PC-9 (cell line): ENCODE results near the gene SBSN. TPM values are rescaled to one million over a fixed set of nuclear protein-coding genes. Genes with fewer than 3 reads are reported as not detected.

Experiments
- BruUV-seq: library from RNA; stranded (reverse); fragments of 400-500 nt; replicated peaks from 2 replicates; lab custom pipeline; 2021; lab: Mats Ljungman, UMichigan
- CTCF ChIA-PET: fragments of 300-600 bp; sonication (Branson Sonifier 250); formaldehyde crosslinking; loops from one replicate; lab custom pipeline; 2022; ENCODE audit warnings: antibody characterized with exemption; lab: Charles Lee
- POLR2A ChIA-PET: fragments of 300-600 bp; sonication (Branson Sonifier 250); formaldehyde crosslinking; loops from one replicate; lab custom pipeline; 2022; ENCODE audit warnings: antibody characterized with exemption; ENCODE audit not compliant: unreplicated experiment; lab: Charles Lee
- DNase-seq, 2 experiments: peaks; one replicate each; pipeline versions ENCODE4 v3.0.0 to v3.0.0-alpha.2; 2015 to 2022; ENCODE audit warnings: mixed read lengths in 1 of 2
- H2AFZ ChIP-seq: fragments of 200-600 bp; sonication (generic); 2 replicates; pipeline ENCODE4 v1.8.1; 2017; ENCODE audit warnings: antibody characterized with exemption
- H3F3A ChIP-seq: fragments of 200-600 bp; sonication (generic); 2 replicates; pipeline ENCODE4 v1.8.1; 2017; ENCODE audit warnings: antibody characterized with exemption, mild to moderate bottlenecking, low read depth; ENCODE audit not compliant: insufficient read depth
- H3K27ac ChIP-seq: fragments of 200-600 bp; sonication (generic); 2 replicates; pipeline ENCODE4 v1.6.1; 2016; ENCODE audit warnings: mixed run types
- H3K27me3 ChIP-seq: fragments of 200-600 bp; sonication (generic); 2 replicates; pipeline ENCODE4 v1.6.1; 2016; ENCODE audit warnings: low read depth, mixed run types; ENCODE audit not compliant: insufficient read depth
- H3K36me3 ChIP-seq: fragments of 200-600 bp; sonication (generic); 2 replicates; pipeline ENCODE4 v1.6.1; 2016; ENCODE audit warnings: low read depth, mixed run types
- H3K4me1 ChIP-seq: fragments of 200-600 bp; sonication (generic); replicated peaks from 2 replicates; pipeline ENCODE4 v1.6.1; 2016; ENCODE audit warnings: mixed run types; ENCODE audit not compliant: insufficient read depth
- H3K4me2 ChIP-seq: fragments of 200-600 bp; sonication (generic); 2 replicates; pipeline ENCODE4 v1.6.1; 2017; ENCODE audit warnings: mixed run types
- H3K4me3 ChIP-seq: fragments of 200-600 bp; sonication (generic); 2 replicates; pipeline ENCODE4 v1.6.1; 2016; ENCODE audit warnings: mixed run types
- H3K79me2 ChIP-seq: fragments of 200-600 bp; sonication (generic); 2 replicates; pipeline ENCODE4 v1.6.1; 2017; ENCODE audit warnings: low read depth, mixed run types
- H3K9me2 ChIP-seq: fragments of 200-600 bp; sonication (generic); 2 replicates; pipeline ENCODE4 v1.8.1; 2017; ENCODE audit warnings: mild to moderate bottlenecking; ENCODE audit not compliant: insufficient read depth
- H3K9me3 ChIP-seq: fragments of 200-600 bp; sonication (generic); 2 replicates; pipeline ENCODE4 v1.8.1; 2016; ENCODE audit warnings: low read depth; ENCODE audit not compliant: insufficient read depth
- H4K20me1 ChIP-seq: fragments of 200-600 bp; sonication (generic); 2 replicates; pipeline ENCODE4 v1.8.1; 2017; ENCODE audit not compliant: insufficient read depth
- EZH2 ChIP-seq: fragments of 200-600 bp; sonication (generic); IDR thresholded peaks from 2 replicates; pipeline ENCODE4 v1.8.0; 2017; ENCODE audit warnings: antibody characterized with exemption, low read depth
- intact Hi-C: fragments of 100-400 bp; cut with micrococcal nuclease; formaldehyde crosslinking; loops from one replicate; pipeline ENCODE4 v1.10.0; 2022; ENCODE audit not compliant: unreplicated experiment
- total RNA-seq: library from RNA; stranded (reverse); gene quantifications from 2 replicates; pipeline ENCODE4 v1.2.3, GENCODE V29; 2021
- TF ChIP-seq, protein P1 (sequence below): fragments of 200-600 bp; sonication (generic); conservative IDR thresholded peaks from 2 replicates; pipeline ENCODE4 v1.6.1; 2017; ENCODE audit warnings: mixed run types, antibody characterized with exemption, mild to moderate bottlenecking, moderate library complexity

SBSN gene
- total RNA-seq, 1 experiment from 2014 or later = 0.76 TPM

DNA sequence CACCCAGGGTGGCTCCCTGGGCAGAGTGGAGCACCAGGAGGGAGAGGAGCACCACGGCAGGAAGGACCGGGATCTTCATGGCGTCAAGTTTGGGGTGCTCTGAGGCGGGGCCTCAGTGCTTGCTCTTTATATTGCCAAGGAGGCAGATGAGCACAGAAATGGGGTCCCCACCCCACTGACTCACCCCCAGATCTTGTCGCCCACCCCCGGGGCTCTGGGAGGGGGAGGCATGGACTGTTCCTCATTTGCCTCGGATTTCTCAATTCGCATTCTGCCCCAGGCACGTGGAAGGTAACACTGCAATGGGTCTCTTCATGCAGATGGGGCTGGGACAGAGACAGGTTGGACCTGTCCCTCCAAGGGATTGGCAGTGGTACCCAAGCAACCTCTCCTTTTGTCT lies 37.7 kb downstream of the SBSN start, which contains the start of gene KRTDAP:
KRTDAP (minus strand) TSS at position 101 of the 400 bp plus-strand sequence; CDS start at position 79, 22 bp downstream.
- no peak within 1 kb of the TSS for H3K4me2 ChIP-seq
- CTCF ChIA-PET = no interaction called here
- H4K20me1 ChIP-seq = no peaks in the 10 kb centered on the region
- intact Hi-C loops = no loop called here
- H3K4me3 ChIP-seq = no peak within 1 kb of the TSS
- H3K36me3 ChIP-seq = no peaks in the 10 kb centered on the region
- no peaks in the 10 kb centered on the region for H3K9me2 ChIP-seq
- no peak within 1 kb of the TSS for H2AFZ ChIP-seq
- no peak for DNase-seq
- no TSS peak for BruUV-seq
- peaks cover 10% of the 10 kb centered on the region for H3K4me1 ChIP-seq
- no peaks in the 10 kb centered on the region for H3K9me3 ChIP-seq
- POLR2A ChIA-PET = interaction anchor here (0.6 kb wide), 1 partner anchor 20 kb away, joined by 4 read pairs; no protein-coding TSS in a partner anchor
- H3K79me2 ChIP-seq = no peaks in the 10 kb centered on the region
- no peak for TF ChIP-seq EZH2
- TF ChIP-seq, protein P1, sequence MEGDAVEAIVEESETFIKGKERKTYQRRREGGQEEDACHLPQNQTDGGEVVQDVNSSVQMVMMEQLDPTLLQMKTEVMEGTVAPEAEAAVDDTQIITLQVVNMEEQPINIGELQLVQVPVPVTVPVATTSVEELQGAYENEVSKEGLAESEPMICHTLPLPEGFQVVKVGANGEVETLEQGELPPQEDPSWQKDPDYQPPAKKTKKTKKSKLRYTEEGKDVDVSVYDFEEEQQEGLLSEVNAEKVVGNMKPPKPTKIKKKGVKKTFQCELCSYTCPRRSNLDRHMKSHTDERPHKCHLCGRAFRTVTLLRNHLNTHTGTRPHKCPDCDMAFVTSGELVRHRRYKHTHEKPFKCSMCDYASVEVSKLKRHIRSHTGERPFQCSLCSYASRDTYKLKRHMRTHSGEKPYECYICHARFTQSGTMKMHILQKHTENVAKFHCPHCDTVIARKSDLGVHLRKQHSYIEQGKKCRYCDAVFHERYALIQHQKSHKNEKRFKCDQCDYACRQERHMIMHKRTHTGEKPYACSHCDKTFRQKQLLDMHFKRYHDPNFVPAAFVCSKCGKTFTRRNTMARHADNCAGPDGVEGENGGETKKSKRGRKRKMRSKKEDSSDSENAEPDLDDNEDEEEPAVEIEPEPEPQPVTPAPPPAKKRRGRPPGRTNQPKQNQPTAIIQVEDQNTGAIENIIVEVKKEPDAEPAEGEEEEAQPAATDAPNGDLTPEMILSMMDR = no peak
- peaks cover 55% of the 10 kb centered on the region for H3K27me3 ChIP-seq
- H3F3A ChIP-seq = no peaks in the 10 kb centered on the region
- H3K27ac ChIP-seq = no peak within 1 kb of the TSS

DNA sequence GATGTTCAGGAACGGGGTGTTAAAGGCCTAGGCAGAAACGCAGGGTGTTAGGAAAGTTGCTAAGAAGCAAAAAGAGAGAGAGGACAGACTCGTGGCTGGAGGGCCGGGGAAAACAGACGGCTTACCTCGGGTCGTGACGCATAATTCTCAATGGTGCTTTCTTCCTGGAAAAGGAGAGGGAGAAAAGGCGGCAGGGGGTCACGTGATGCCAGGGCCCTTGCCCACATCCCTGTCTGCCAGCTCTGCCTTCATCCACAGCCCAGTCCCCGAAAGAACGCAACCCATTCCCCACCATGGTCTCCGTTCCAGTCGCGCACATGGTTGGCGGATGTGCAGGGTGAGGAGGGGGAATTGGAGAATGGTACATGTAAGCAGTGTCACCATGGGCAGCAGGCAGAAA lies 39.4 kb downstream of the SBSN start:
- BruUV-seq = no TSS peak
- no peak for TF ChIP-seq EZH2
- TF ChIP-seq, protein P1 = no peak
- Histone ChIP-seq H3K36me3 (no peaks in the 10 kb centered on the region), H2AFZ (no peak overlapping the region), H3K4me1 (peaks cover 10% of the 10 kb centered on the region), H3K9me2 (no peaks in the 10 kb centered on the region), H3K27me3 (peaks cover 55% of the 10 kb centered on the region), H3K4me3 (no peak overlapping the region), H3K27ac (no peak overlapping the region), H3K4me2 (no peak overlapping the region), H3K9me3 (no peaks in the 10 kb centered on the region), H4K20me1 (no peaks in the 10 kb centered on the region), H3F3A (no peaks in the 10 kb centered on the region), H3K79me2 (no peaks in the 10 kb centered on the region)
- POLR2A ChIA-PET = no interaction called here
- DNase-seq = no peak
- intact Hi-C loops = no loop called here
- CTCF ChIA-PET = no interaction called here

DNA sequence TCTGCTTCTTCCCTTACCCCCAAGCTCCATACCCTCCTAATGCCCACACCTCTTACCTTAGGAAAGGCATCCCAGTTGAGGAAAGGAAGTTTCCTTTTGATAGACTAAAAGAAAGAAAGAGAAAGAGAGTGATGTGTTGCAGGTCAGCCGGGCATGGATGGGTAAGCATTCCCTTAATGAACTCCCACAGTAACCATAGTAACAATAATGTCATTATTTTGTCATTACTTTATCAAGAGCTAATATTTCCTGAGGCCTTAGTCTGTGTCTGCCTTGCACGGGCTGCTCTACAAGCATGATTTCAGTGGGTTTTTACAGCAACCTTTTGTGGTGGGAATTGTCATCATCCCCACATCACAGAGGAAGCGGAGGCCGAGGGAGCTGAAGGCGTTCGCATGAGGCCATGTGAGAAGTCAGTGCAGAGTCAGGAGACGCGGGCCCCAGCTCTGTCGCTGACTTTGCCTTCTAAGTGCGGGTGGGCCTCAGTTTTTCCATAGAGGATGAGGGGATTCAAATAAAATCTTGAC lies 40.4 kb downstream of the SBSN start:
- ChIA-PET CTCF (interaction anchor here (0.6 kb wide), 1 partner anchor 345 kb away, joined by 15 read pairs; no protein-coding TSS in a partner anchor), POLR2A (no interaction called here)
- Histone ChIP-seq H3K9me3 (no peaks in the 10 kb centered on the region), H3F3A (no peaks in the 10 kb centered on the region), H2AFZ (no peak overlapping the region), H3K4me2 (no peak overlapping the region), H3K79me2 (no peaks in the 10 kb centered on the region), H3K4me1 (peaks cover 10% of the 10 kb centered on the region), H3K27ac (no peak overlapping the region), H4K20me1 (no peaks in the 10 kb centered on the region), H3K9me2 (no peaks in the 10 kb centered on the region), H3K36me3 (no peaks in the 10 kb centered on the region), H3K27me3 (peaks cover 55% of the 10 kb centered on the region), H3K4me3 (no peak overlapping the region)
- DNase-seq = no peak
- intact Hi-C loops = no loop called here
- no TSS peak for BruUV-seq
- TF ChIP-seq, protein P1 = no peak
- no peak for TF ChIP-seq EZH2
